H1 (cell line): ENCODE results near the gene JMJD7. TPM values are rescaled to one million over a fixed set of nuclear protein-coding genes. Genes with fewer than 3 reads are reported as not detected.

Source experiments
- CTCF ChIP-seq, 3 experiments: IDR thresholded peaks; 1 replicate in 2 of 3; 2 replicates in 1 of 3; pipeline versions ENCODE4 v1.5.1 to v1.6.1; 2011; ENCODE audit warnings: low read length in 3 of 3, mild to moderate bottlenecking in 3 of 3, inconsistent platforms in 2 of 3, low read depth in 1 of 3, moderate library complexity in 1 of 3; ENCODE audit not compliant: insufficient read depth in 1 of 3; ENCODE audit errors: control extremely low read depth in 1 of 3
- RXRA ChIP-seq: IDR thresholded peaks from 2 replicates; pipeline ENCODE4 v1.6.1; 2011; ENCODE audit warnings: low read depth, mild to moderate bottlenecking, low read length, moderate library complexity; ENCODE audit not compliant: insufficient read depth
- SP2 ChIP-seq: IDR thresholded peaks from 2 replicates; pipeline ENCODE4 v1.6.1; 2012; ENCODE audit warnings: mild to moderate bottlenecking, low read length, inconsistent platforms
- polyA plus RNA-seq, 7 experiments: library from polyadenylated mRNA; depleted of rRNA in 3 of 7; stranded (reverse) in 5 of 7; unstranded in 2 of 7; fragments of >200 nt in 5 of 7; fragments of 200-250 nt in 2 of 7; gene quantifications; 1 replicate in 5 of 7; 2 replicates in 1 of 7; 4 replicates in 1 of 7; pipeline versions ENCODE4 v1.2.1 to v1.2.3, GENCODE V29; 2011 to 2013; ENCODE audit warnings: missing spikeins in 2 of 7, mixed read lengths in 2 of 7
- total RNA-seq: library from RNA; stranded (reverse); fragmentation: NEBNext Ultra II Directional; extraction: Animal tissue kit (Norgen Biotek cat#: 25700); gene quantifications from 2 replicates; pipeline ENCODE4 v1.2.1, GENCODE V29; 2021

Gene JMJD7
- total and polyA plus RNA-seq, 2 of the 8 experiments (the other 6 are each of a cell fraction or from before 2014, with no cell fraction given) = 15.0 to 20.0 TPM

GRCh38 chr15:41872166-41872747, 44.4 kb downstream of the JMJD7 start (continued):
- TF ChIP-seq SP2 (no peak), CTCF (IDR thresholded peaks at IDR 0.05; ENCODE audit: control extremely low read depth in 1 of 3, insufficient read depth in 1 of 3, low read depth in 1 of 3, low read length in 3 of 3) (no peak), RXRA (no peak)
- TF ChIP-seq, all 59 proteins: peak for 0
